Upper lobe of left lung (tissue), 6 donors: ENCODE data around the gene EYS. TPM values are rescaled to one million over a fixed set of nuclear protein-coding genes. Genes with fewer than 3 reads are reported as not detected.

Experiments
- ATAC-seq, 2 donors: fragments of 200-7000 bp; cut with Tn5 transposase; one replicate each; pipeline ENCODE4 v1.9.1; 2022; ENCODE audit warnings: mild to moderate bottlenecking in 2 of 2, moderate library complexity in 2 of 2; ENCODE audit not compliant: low FRiP score in 2 of 2
- DNase-seq, 2 donors: peaks; one replicate each; pipeline ENCODE4 v3.0.0-alpha.2; 2019 to 2020
- H3K27ac ChIP-seq, 4 donors: fragments of 200-600 bp; sonication (generic); one replicate each; pipeline ENCODE4 v1.5.1; 2016 to 2019
- H3K27me3 ChIP-seq, 4 donors: fragments of 200-600 bp; sonication (generic); one replicate each; pipeline ENCODE4 v1.5.1; 2017 to 2019
- H3K36me3 ChIP-seq, 4 donors: fragments of 200-600 bp; sonication (generic); one replicate each; pipeline ENCODE4 v1.5.1; 2016 to 2019
- H3K4me1 ChIP-seq, 4 donors: fragments of 200-600 bp; sonication (generic); one replicate each; pipeline ENCODE4 v1.5.1; 2018 to 2019
- H3K4me3 ChIP-seq, 4 donors: fragments of 200-600 bp; sonication (generic); one replicate each; pipeline ENCODE4 v1.5.1; 2017 to 2019; ENCODE audit warnings: mild to moderate bottlenecking in 2 of 4, moderate library complexity in 1 of 4
- H3K9me3 ChIP-seq, 4 donors: fragments of 200-600 bp; sonication (generic); one replicate each; pipeline ENCODE4 v1.5.1; 2018 to 2019
- EP300 ChIP-seq, 4 donors: sonication (generic); formaldehyde crosslinking; IDR thresholded peaks; one replicate each; pipeline ENCODE4 v1.5.1; 2017; ENCODE audit warnings: antibody characterized with exemption in 4 of 4, control low read depth in 2 of 4
- POLR2A ChIP-seq, 4 donors: fragments of 450-650 bp; IDR thresholded peaks; one replicate each; pipeline ENCODE4 v1.5.1; 2016 to 2017; ENCODE audit warnings: antibody characterized with exemption in 4 of 4, mild to moderate bottlenecking in 2 of 4
- POLR2AphosphoS5 ChIP-seq, 2 donors: sonication (generic); formaldehyde crosslinking; IDR thresholded peaks; one replicate each; pipeline ENCODE4 v1.5.1; 2017; ENCODE audit warnings: antibody characterized with exemption in 2 of 2
- WGBS, 2 donors: methylation state at CpG; one replicate each; pipeline ENCODE4 v1.1.5; 2017 to 2018; 5-methylcytosine and 5-hydroxymethylcytosine counted together
- total RNA-seq, 6 donors: library from RNA; depleted of rRNA in 4 of 6; stranded (reverse); fragments of >200 nt in 4 of 6; gene quantifications; one replicate each; pipeline versions ENCODE4 v1.1.0 to v1.2.1, GENCODE V29; 2016 to 2021
- TF ChIP-seq, protein P1 (sequence below), 6 experiments: fragments of 450-650 bp in 4 of 6; fragments of 200-600 bp in 2 of 6; sonication (generic) in 2 of 6; IDR thresholded peaks; one replicate each; pipeline ENCODE4 v1.5.1; 2016 to 2019; ENCODE audit warnings: antibody characterized with exemption in 6 of 6
- donor health status: DM: no; HTN: no; CAD: no; lungs with moderate emphysema.
- donor health status: DM: no; HTN: yes; CAD: no; lungs with severe emphysema.

The EYS gene
- total RNA-seq, 6 donors from 2014 or later = under 0.01 to 0.46 (median 0.28) TPM; not detected in 2

DNA sequence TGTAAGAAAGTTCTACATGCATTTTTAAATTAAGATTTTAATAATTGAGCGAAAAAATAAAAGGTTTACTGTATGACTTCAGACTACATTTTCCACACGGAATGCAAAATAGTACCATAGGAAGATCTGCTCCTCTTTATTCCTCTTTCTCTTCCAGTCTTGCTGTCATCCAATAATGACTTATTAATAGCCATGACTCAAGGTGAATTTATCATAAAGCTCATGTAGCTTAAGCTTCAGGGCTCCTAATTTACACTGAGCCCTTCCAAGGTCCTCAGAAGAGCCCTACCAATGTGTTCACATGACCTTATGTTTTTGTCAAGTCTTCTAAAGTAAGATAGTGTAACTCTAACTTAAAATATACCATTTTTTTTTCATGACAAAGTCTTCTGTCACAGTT lies 1561.4 kb downstream of the EYS start:
- Histone ChIP-seq H3K9me3 (no peaks in the 10 kb centered on the region), H3K36me3 (no peaks in the 10 kb centered on the region), H3K27ac (no peak overlapping the region), H3K4me3 (no peak overlapping the region), H3K27me3 (no peaks in the 10 kb centered on the region), H3K4me1 (no peaks in the 10 kb centered on the region)
- WGBS, 2 donors = 81 to 86% methylated on average over 2 of the region's 2 CpGs
- DNase-seq (no peak), ATAC-seq (no peak)
- TF ChIP-seq, protein P1, sequence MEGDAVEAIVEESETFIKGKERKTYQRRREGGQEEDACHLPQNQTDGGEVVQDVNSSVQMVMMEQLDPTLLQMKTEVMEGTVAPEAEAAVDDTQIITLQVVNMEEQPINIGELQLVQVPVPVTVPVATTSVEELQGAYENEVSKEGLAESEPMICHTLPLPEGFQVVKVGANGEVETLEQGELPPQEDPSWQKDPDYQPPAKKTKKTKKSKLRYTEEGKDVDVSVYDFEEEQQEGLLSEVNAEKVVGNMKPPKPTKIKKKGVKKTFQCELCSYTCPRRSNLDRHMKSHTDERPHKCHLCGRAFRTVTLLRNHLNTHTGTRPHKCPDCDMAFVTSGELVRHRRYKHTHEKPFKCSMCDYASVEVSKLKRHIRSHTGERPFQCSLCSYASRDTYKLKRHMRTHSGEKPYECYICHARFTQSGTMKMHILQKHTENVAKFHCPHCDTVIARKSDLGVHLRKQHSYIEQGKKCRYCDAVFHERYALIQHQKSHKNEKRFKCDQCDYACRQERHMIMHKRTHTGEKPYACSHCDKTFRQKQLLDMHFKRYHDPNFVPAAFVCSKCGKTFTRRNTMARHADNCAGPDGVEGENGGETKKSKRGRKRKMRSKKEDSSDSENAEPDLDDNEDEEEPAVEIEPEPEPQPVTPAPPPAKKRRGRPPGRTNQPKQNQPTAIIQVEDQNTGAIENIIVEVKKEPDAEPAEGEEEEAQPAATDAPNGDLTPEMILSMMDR (IDR thresholded peaks at IDR 0.05) = no peak
- no peak for TF ChIP-seq EP300 (IDR thresholded peaks at IDR 0.05)
- TF ChIP-seq POLR2AphosphoS5 (IDR thresholded peaks at IDR 0.05) = no peak
- TF ChIP-seq POLR2A (IDR thresholded peaks at IDR 0.05) = no peak

DNA sequence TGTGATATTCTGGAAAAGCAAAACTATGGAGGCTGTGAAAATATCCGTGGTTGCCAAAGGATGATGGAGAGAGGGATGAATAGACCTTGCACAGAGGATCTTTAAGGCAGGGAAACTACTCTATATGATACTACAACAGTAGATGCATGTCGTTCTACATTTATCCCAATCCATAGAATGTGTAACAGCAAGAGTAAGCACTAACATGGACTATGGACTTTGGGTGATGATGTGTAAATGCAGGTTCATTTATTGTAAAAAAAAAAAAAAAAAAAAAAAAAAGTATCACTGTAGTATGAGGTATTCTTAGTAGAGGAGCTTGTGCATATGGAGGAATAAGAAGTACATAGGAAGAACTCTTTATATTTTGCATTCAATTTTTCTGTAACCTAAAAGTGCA lies 1563.9 kb downstream of the EYS start:
- H3K4me3 ChIP-seq = no peak overlapping the region
- H3K36me3 ChIP-seq = no peaks in the 10 kb centered on the region
- DNase-seq = no peak
- 69% methylated on average over 2 of the region's 2 CpGs for WGBS, 2 donors
- no peak for ATAC-seq
- TF ChIP-seq POLR2A (IDR thresholded peaks at IDR 0.05) = no peak
- TF ChIP-seq EP300 (IDR thresholded peaks at IDR 0.05) = no peak
- TF ChIP-seq, protein P1 (IDR thresholded peaks at IDR 0.05) = no peak
- no peak for TF ChIP-seq POLR2AphosphoS5 (IDR thresholded peaks at IDR 0.05)
- H3K9me3 ChIP-seq = no peaks in the 10 kb centered on the region
- H3K27me3 ChIP-seq = no peaks in the 10 kb centered on the region
- H3K27ac ChIP-seq = no peak overlapping the region
- H3K4me1 ChIP-seq = no peaks in the 10 kb centered on the region

DNA sequence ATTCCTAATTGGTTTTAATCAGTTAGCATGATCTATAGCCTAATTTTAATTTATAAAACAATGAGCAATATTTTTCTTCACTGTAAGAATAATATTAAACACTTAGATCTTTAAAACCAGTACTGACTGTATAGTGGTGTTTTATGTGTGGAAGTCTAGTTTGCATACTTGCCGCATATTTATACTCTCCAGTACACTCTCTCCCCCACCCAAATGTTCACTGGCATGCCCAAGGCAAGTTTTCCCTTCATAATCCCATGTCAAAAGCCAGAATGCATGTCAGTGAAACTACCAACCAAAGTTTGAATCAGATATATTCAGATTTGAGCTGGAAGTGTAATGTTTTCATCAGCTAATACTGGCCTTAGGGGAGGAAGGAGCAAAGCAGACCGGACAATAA lies 1565.3 kb downstream of the EYS start:
- no peak for ATAC-seq
- TF ChIP-seq POLR2A (IDR thresholded peaks at IDR 0.05) (no peak), EP300 (IDR thresholded peaks at IDR 0.05) (no peak), POLR2AphosphoS5 (IDR thresholded peaks at IDR 0.05) (no peak)
- TF ChIP-seq, protein P1 (IDR thresholded peaks at IDR 0.05) = no peak
- H3K27me3 ChIP-seq = no peaks in the 10 kb centered on the region
- no peak for DNase-seq
- no peaks in the 10 kb centered on the region for H3K9me3 ChIP-seq
- H3K4me3 ChIP-seq = no peak overlapping the region
- WGBS, 2 donors = 86 to 96% methylated on average over 2 of the region's 2 CpGs
- H3K36me3 ChIP-seq = no peaks in the 10 kb centered on the region
- H3K4me1 ChIP-seq = no peaks in the 10 kb centered on the region
- no peak overlapping the region for H3K27ac ChIP-seq

DNA sequence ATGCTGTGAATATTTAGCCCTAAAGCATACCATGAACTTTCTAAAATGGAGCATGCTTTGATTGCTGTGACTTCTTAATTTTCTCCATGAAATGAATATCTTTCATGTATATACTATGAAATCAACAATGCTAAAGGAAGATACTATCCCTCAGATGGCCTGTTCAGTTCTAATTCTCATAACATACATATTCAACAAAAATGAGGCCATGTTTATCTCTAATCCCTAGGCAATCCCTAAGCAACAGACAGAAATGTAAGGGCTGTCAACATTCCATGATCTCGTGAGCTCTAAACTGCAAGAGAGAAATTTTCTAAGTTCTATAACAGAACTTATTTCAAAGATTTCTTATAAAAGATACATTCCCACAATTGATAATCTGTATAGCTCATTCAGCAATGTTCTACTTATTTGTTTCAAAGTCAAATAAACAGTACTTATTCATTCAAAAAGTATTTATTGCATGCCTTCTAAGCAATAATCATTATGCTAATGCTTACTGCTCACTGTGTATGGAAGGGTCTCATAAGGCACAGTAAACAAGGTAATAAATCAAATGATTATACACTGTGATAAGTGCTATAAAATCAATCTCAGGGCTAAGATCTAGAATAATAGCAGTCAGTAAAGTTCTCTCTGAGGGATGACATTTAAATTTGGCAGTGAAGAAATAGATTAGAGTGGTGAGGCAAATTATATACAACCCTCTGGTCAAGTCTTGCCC lies 1578.6 kb downstream of the EYS start:
- TF ChIP-seq, protein P1 (IDR thresholded peaks at IDR 0.05) = no peak
- no peak for TF ChIP-seq POLR2A (IDR thresholded peaks at IDR 0.05)
- TF ChIP-seq POLR2AphosphoS5 (IDR thresholded peaks at IDR 0.05) = no peak
- TF ChIP-seq EP300 (IDR thresholded peaks at IDR 0.05) = no peak
- Histone ChIP-seq H3K4me1 (no peaks in the 10 kb centered on the region), H3K9me3 (no peaks in the 10 kb centered on the region), H3K27ac (no peak overlapping the region), H3K4me3 (no peak overlapping the region), H3K27me3 (no peaks in the 10 kb centered on the region), H3K36me3 (no peaks in the 10 kb centered on the region)
- DNase-seq (no peak), ATAC-seq (no peak)
- WGBS, 2 donors = 79 to 88% methylated on average over 1 of the region's 1 CpG
